A549 (cell line): ENCODE measurements around the gene TMEM19. TPM values are rescaled to one million over a fixed set of nuclear protein-coding genes. Genes with fewer than 3 reads are reported as not detected.
"Not testable (repeated sequence)": the region's sequence is repeated elsewhere in the genome, so short reads cannot be mapped to it uniquely, and the experiment has no call there.

Source experiments
- ATAC-seq, 2 experiments: fragments of 200-7000 bp in 1 of 2; fragments of >200 bp in 1 of 2; cut with Nextera tagmentation in 1 of 2; cut with Tn5 transposase in 1 of 2; 3 replicates each; pipeline versions ENCODE4 v1.8.0 to v1.9.1; 2018 to 2020; ENCODE audit warnings: mild to moderate bottlenecking in 1 of 2, moderate library complexity in 1 of 2
- CTCF ChIA-PET: fragments of 300-600 bp; sonication (Branson Sonifier 250); formaldehyde crosslinking; extraction: SDS; loops from one replicate; lab custom pipeline; 2021; ENCODE audit warnings: antibody characterized with exemption, inconsistent platforms; lab: Yijun Ruan, JAX
- POLR2A ChIA-PET: fragments of 350-600 bp; formaldehyde crosslinking; extraction: SDS; loops from one replicate; lab custom pipeline; 2021; ENCODE audit warnings: antibody characterized with exemption, inconsistent platforms; lab: Yijun Ruan, JAX
- DNase-seq, 2 experiments: peaks; one replicate each; pipeline versions ENCODE4 v3.0.0 to v3.0.0-alpha.2; 2011 to 2016; ENCODE audit warnings: low read depth in 1 of 2, low spot score in 1 of 2
- FAIRE-seq: peaks from 2 replicates; lab custom pipeline; 2011; peaks lifted over from hg19 to GRCh38; lab: Jason Lieb, UNC
- H3K27ac ChIP-seq, 2 experiments: fragments of >200 bp; sonication (Bioruptor Twin); formaldehyde crosslinking; 3 replicates each; pipeline ENCODE4 v1.5.1; 2016 to 2017
- H3K4me1 ChIP-seq: fragments of >200 bp; sonication (Bioruptor Twin); formaldehyde crosslinking; 3 replicates; pipeline ENCODE4 v1.6.1; 2016
- H3K4me2 ChIP-seq: fragments of >200 bp; sonication (Bioruptor Twin); formaldehyde crosslinking; 3 replicates; pipeline ENCODE4 v1.6.1; 2016
- H3K4me3 ChIP-seq: fragments of >200 bp; sonication (Bioruptor Twin); formaldehyde crosslinking; 3 replicates; pipeline ENCODE4 v1.5.1; 2016
- H3K9me3 ChIP-seq: fragments of >200 bp; sonication (Bioruptor Twin); formaldehyde crosslinking; 3 replicates; pipeline ENCODE4 v1.6.1; 2016
- BCL3 ChIP-seq: fragments of >200 bp; sonication (Bioruptor Twin); formaldehyde crosslinking; IDR thresholded peaks from 3 replicates; pipeline ENCODE4 v1.6.1; 2016
- BHLHE40 ChIP-seq: IDR thresholded peaks from 2 replicates; pipeline ENCODE4 v1.6.1; 2012; ENCODE audit warnings: low read depth, low read length, inconsistent platforms
- CBX8 ChIP-seq: fragments of 200-600 bp; sonication (generic); IDR thresholded peaks from 2 replicates; pipeline ENCODE4 v1.6.1; 2016
- CEBPB ChIP-seq, 2 experiments: fragments of >200 bp in 1 of 2; sonication (Bioruptor Twin) in 1 of 2; formaldehyde crosslinking in 1 of 2; IDR thresholded peaks; 2 replicates each; pipeline ENCODE4 v1.6.1; 2012 to 2016
- FOSB ChIP-seq: fragments of 250-450 bp; sonication (Bioruptor Pico); IDR thresholded peaks from 2 replicates; pipeline ENCODE4 v1.5.0; 2020; ENCODE audit warnings: mild to moderate bottlenecking, moderate library complexity
- FOSL2 ChIP-seq, 2 experiments: fragments of 450-650 bp in 1 of 2; fragments of >200 bp in 1 of 2; sonication (Bioruptor Twin) in 1 of 2; formaldehyde crosslinking; IDR thresholded peaks; 2 replicates each; pipeline versions ENCODE4 v1.5.0 to v1.6.1; 2016 to 2020; ENCODE audit warnings: mild to moderate bottlenecking in 1 of 2, moderate library complexity in 1 of 2
- FOXS1 ChIP-seq: fragments of 250-450 bp; sonication (Bioruptor Pico); IDR thresholded peaks from 2 replicates; pipeline ENCODE4 v1.5.0; 2020; ENCODE audit warnings: mild to moderate bottlenecking, moderate library complexity
- GATA3 ChIP-seq: IDR thresholded peaks from 2 replicates; pipeline ENCODE4 v1.6.1; 2012; ENCODE audit warnings: borderline replicate concordance
- HMGXB4 ChIP-seq: fragments of 250-450 bp; sonication (Bioruptor Pico); IDR thresholded peaks from 2 replicates; pipeline ENCODE4 v1.5.0; 2021; ENCODE audit warnings: mild to moderate bottlenecking, moderate library complexity, borderline replicate concordance
- JUNB ChIP-seq: fragments of >200 bp; sonication (Bioruptor Twin); formaldehyde crosslinking; IDR thresholded peaks from 2 replicates; pipeline ENCODE4 v1.6.1; 2016
- MAX ChIP-seq: IDR thresholded peaks from 2 replicates; pipeline ENCODE4 v1.6.1; 2012
- MAZ ChIP-seq: fragments of 150-350 bp; IDR thresholded peaks from 2 replicates; pipeline ENCODE4 v1.6.1; 2014; ENCODE audit warnings: antibody characterized with exemption, low read depth, low read length, borderline replicate concordance
- NPAS2 ChIP-seq: fragments of 250-450 bp; sonication (Bioruptor Pico); IDR thresholded peaks from 2 replicates; pipeline ENCODE4 v1.8.0; 2022; ENCODE audit warnings: mild to moderate bottlenecking, moderate library complexity, borderline replicate concordance
- PHF8 ChIP-seq: fragments of 200-600 bp; sonication (generic); IDR thresholded peaks from 2 replicates; pipeline ENCODE4 v1.6.1; 2016; ENCODE audit warnings: low read depth, mild to moderate bottlenecking, antibody characterized with exemption, moderate library complexity, borderline replicate concordance
- SREBF2 ChIP-seq: fragments of 450-650 bp; IDR thresholded peaks from 2 replicates; pipeline ENCODE4 v1.6.1; 2014; ENCODE audit warnings: mild to moderate bottlenecking, moderate library complexity
- ZFP36 ChIP-seq: fragments of 450-650 bp; IDR thresholded peaks from 2 replicates; pipeline ENCODE4 v1.6.1; 2014; ENCODE audit warnings: borderline replicate concordance; ENCODE audit not compliant: partially characterized antibody
- ZSCAN20 ChIP-seq: fragments of 250-450 bp; sonication (Bioruptor Pico); IDR thresholded peaks from 2 replicates; pipeline ENCODE4 v1.8.0; 2022; ENCODE audit warnings: mild to moderate bottlenecking, moderate library complexity
- WGBS: methylation state at CpG from one replicate; pipeline ENCODE4 v1.1.6; 2017; ENCODE audit errors: missing lambda C conversion rate; 5-methylcytosine and 5-hydroxymethylcytosine counted together
- polyA plus RNA-seq, 4 experiments: library from polyadenylated mRNA; depleted of rRNA in 3 of 4; stranded (reverse); fragments of >200 nt; fragmentation: RNase III in 1 of 4; extraction: RNeasy Plus Mini Kit Qiagen cat#74134 plus additional on column Dnase treatment in 1 of 4; gene quantifications; 2 replicates in 3 of 4; 3 replicates in 1 of 4; pipeline ENCODE4 v1.2.3, GENCODE V29; 2011 to 2017

Gene TMEM19
- polyA plus RNA-seq, 2 of the 4 experiments (the other 2 are of a cell fraction): 43.2 to 78.8 TPM

- Histone ChIP-seq H3K4me2 (peak overlapping the region; percentile 79), H3K4me3 (peak overlapping the region; percentile 58), H3K9me3 (no peaks in the 10 kb centered on the region), H3K4me1 (peaks cover 29% of the 10 kb centered on the region; the same call in 2 of the 3 replicates), H3K27ac (peak overlapping the region; percentile 87 to 96)
- DNase-seq (no peak), FAIRE-seq (no peak), ATAC-seq (no peak)
- POLR2A ChIA-PET: interaction anchor here (0.8 to 4.4 kb wide), 11 partner anchors 9 to 68 kb away, joined by 4 to 87 read pairs (median 5); partner anchors contain the start of genes RAB21, THAP2 and ZFC3H1
- TF ChIP-seq CEBPB (IDR thresholded peaks at IDR 0.05) (peak in 1 of 2 experiments; percentile 4; a peak in 1 of 4 replicates), MAX (no peak), HMGXB4 (CRISPR knock-in tag) (no peak), MAZ (no peak), JUNB (no peak)
- WGBS: under 1% methylated on average over 3 of the region's 3 CpGs
- CTCF ChIA-PET: interaction anchor here (0.7 to 6.0 kb wide), 19 partner anchors 10 to 67 kb away, joined by 3 to 93 read pairs (median 4); partner anchors contain the start of genes THAP2 and ZFC3H1
These were observed 760 bp downstream of the TMEM19 start for GRCh38 chr12:71686658-71687025.

GRCh38 chr12:71687172-71687571 lies 1.3 kb downstream of the TMEM19 start:
- not testable (repeated sequence) for FAIRE-seq, DNase-seq, H3K9me3 ChIP-seq, ATAC-seq
- Histone ChIP-seq H3K27ac (peak overlapping the region; percentile 87 to 96; a peak in 5 of 6 replicates), H3K4me3 (peak overlapping the region; percentile 58), H3K4me2 (peak overlapping the region; percentile 79), H3K4me1 (peaks cover 29% of the 10 kb centered on the region; the same call in 2 of the 3 replicates)
- ChIA-PET POLR2A (interaction anchor here (4.4 kb wide), 1 partner anchor 24 kb away, joined by 87 read pairs; the partner anchor contains the start of genes THAP2 and ZFC3H1), CTCF (interaction anchor here (0.9 to 6.0 kb wide), 11 partner anchors 16 to 66 kb away, joined by 3 to 93 read pairs (median 7); partner anchors contain the start of genes THAP2 and ZFC3H1)
- WGBS: 93% methylated on average over 11 of the region's 11 CpGs

- no peak for DNase-seq
- ATAC-seq: no peak
- Histone ChIP-seq H3K9me3 (no peaks in the 10 kb centered on the region), H3K4me3 (no peak overlapping the region), H3K4me2 (no peak overlapping the region), H3K4me1 (peaks cover 14% of the 10 kb centered on the region; the same call in 1 of the 3 replicates), H3K27ac (no peak overlapping the region)
- ChIA-PET POLR2A (no interaction called here), CTCF (interaction anchor here (6.0 kb wide), 1 partner anchor 59 kb away, joined by 93 read pairs; no protein-coding TSS in a partner anchor)
- TF ChIP-seq BCL3: no peak
- TF ChIP-seq HMGXB4 (CRISPR knock-in tag): no peak
- TF ChIP-seq GATA3: no peak
- TF ChIP-seq FOXS1: no peak
- no peak for TF ChIP-seq FOSB
- no peak for TF ChIP-seq ZFP36
- TF ChIP-seq SREBF2: no peak
- no peak for TF ChIP-seq CBX8
- no peak for TF ChIP-seq ZSCAN20
- no peak for TF ChIP-seq PHF8
- TF ChIP-seq CEBPB (IDR thresholded peaks at IDR 0.05): no peak
- no peak for TF ChIP-seq FOSL2 (IDR thresholded peaks at IDR 0.05)
- TF ChIP-seq FOSL2 (CRISPR knock-in tag; IDR thresholded peaks at IDR 0.05): no peak
- no peak for TF ChIP-seq BHLHE40
- no peak for TF ChIP-seq NPAS2 (CRISPR knock-in tag)
- no peak for FAIRE-seq
- WGBS: 85% methylated on average over 5 of the region's 5 CpGs
These were observed 3.2 kb downstream of the TMEM19 start for GRCh38 chr12:71688961-71689570.
